GM20431 (cell line): ENCODE measurements around the gene RGPD6.
"Not testable (repeated sequence)": the region's sequence is repeated elsewhere in the genome, so short reads cannot be mapped to it uniquely, and the experiment has no call there.

Experiments
- in situ Hi-C: fragments of 300-500 bp; cut with MseI, MboI; formaldehyde crosslinking; loops from one replicate; pipeline ENCODE4 v1.15.0; 2020; ENCODE audit warnings: low sequenced_read_pairs; ENCODE audit not compliant: unreplicated experiment

RGPD6 gene

GRCh38 chr2:110482697-110483096 lies 94.3 kb downstream of the RGPD6 start:
- in situ Hi-C loops = not testable (repeated sequence)

GRCh38 chr2:110481200-110481599 lies 95.8 kb downstream of the RGPD6 start:
- in situ Hi-C loops = not testable (repeated sequence)

GRCh38 chr2:110480084-110480483 lies 96.9 kb downstream of the RGPD6 start:
- in situ Hi-C loops = not testable (repeated sequence)

- in situ Hi-C loops = not testable (repeated sequence)
Measured at GRCh38 chr2:110477370-110477769, 99.7 kb downstream of the RGPD6 start.

- in situ Hi-C loops = not testable (repeated sequence)
Measured at GRCh38 chr2:110476952-110477351, 100.1 kb downstream of the RGPD6 start.

- in situ Hi-C loops = not testable (repeated sequence)
Measured at GRCh38 chr2:110475627-110476359, 101.2 kb downstream of the RGPD6 start.

- in situ Hi-C loops = not testable (repeated sequence)
Measured at GRCh38 chr2:110474898-110475297, 102.1 kb downstream of the RGPD6 start.

- in situ Hi-C loops = not testable (repeated sequence)
Measured at GRCh38 chr2:110473059-110473358, 104.0 kb downstream of the RGPD6 start.

GRCh38 chr2:110472171-110473058 lies 104.6 kb downstream of the RGPD6 start, which contains the start of gene LIMS4:
TSS of gene LIMS4 (minus strand) at chr2:110472816. CDS start at chr2:110472778, 38 bp downstream.
- in situ Hi-C loops = not testable (repeated sequence)

GRCh38 chr2:110468921-110469320 lies 108.1 kb downstream of the RGPD6 start:
- in situ Hi-C loops = not testable (repeated sequence)

GRCh38 chr2:110465312-110465711 lies 111.7 kb downstream of the RGPD6 start:
- in situ Hi-C loops = not testable (repeated sequence)
